ENCODE data around the gene STK36. TPM values are rescaled to one million over a fixed set of nuclear protein-coding genes. Genes with fewer than 3 reads are reported as not detected.

Gene STK36, protein sequence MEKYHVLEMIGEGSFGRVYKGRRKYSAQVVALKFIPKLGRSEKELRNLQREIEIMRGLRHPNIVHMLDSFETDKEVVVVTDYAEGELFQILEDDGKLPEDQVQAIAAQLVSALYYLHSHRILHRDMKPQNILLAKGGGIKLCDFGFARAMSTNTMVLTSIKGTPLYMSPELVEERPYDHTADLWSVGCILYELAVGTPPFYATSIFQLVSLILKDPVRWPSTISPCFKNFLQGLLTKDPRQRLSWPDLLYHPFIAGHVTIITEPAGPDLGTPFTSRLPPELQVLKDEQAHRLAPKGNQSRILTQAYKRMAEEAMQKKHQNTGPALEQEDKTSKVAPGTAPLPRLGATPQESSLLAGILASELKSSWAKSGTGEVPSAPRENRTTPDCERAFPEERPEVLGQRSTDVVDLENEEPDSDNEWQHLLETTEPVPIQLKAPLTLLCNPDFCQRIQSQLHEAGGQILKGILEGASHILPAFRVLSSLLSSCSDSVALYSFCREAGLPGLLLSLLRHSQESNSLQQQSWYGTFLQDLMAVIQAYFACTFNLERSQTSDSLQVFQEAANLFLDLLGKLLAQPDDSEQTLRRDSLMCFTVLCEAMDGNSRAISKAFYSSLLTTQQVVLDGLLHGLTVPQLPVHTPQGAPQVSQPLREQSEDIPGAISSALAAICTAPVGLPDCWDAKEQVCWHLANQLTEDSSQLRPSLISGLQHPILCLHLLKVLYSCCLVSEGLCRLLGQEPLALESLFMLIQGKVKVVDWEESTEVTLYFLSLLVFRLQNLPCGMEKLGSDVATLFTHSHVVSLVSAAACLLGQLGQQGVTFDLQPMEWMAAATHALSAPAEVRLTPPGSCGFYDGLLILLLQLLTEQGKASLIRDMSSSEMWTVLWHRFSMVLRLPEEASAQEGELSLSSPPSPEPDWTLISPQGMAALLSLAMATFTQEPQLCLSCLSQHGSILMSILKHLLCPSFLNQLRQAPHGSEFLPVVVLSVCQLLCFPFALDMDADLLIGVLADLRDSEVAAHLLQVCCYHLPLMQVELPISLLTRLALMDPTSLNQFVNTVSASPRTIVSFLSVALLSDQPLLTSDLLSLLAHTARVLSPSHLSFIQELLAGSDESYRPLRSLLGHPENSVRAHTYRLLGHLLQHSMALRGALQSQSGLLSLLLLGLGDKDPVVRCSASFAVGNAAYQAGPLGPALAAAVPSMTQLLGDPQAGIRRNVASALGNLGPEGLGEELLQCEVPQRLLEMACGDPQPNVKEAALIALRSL (N-terminal part only)
- total RNA-seq, result 10 to 100 TPM; 15.7 to 18.3 (median 15.7) TPM

DNA sequence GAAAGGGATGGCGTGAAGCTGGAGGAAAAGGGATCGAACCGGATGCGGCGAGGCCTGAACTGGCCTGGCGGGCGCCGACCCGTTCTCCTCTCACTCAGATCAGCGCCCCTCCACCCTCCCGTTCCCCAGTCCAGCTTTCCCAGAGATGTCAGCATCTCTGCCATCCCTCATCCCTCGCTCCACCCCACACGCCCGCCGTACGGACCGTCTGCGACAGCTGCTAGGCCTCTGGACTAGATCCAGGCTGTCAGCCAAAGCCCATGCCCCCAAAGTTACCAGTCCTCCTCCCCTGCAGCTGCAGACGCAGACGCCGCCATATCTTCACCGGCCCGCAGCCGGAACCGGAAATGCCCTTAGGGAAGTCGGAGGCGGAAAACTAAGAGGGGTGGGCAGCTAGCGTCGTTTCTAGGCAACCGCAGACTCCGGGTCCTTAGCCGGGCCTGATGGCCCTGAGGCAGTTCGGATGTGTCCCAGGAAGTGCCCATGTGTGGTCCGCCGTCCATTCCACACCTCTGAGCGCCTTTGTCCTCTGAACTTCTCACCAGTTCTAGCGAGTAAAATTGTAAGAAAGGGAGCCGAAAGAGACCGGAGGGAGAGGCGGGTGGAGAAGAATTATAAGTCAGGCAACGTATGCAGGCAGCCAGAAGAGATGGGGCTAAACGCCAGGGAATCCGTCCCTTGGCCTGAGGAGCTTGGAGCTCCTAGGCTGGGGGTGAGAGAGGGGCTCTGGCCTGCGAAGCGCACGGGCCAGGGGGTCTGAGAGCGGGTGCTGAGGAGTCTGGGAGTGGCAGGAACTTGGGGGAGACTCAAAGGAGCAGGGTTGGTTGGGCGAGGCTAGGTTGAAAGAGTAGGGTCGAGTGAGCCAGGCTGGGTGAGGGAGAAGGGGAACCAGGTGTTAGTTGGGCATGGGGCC is at the start of gene STK36, which contains the start of gene RNF25:
Gene STK36 (plus strand): TSS at position 433 of the 913 bp plus-strand sequence. CDS start 744 bp downstream, outside the sequence.
Gene RNF25 (minus strand): TSS at position 349 of the 913 bp plus-strand sequence. CDS start 32 bp downstream, at position 317.
- H3K4me1 Mint-ChIP-seq (ENCODE audit: low read depth), result peaks cover 21% of the 10 kb centered on the region
- ATAC-seq, result peak; percentile 98 to 99
- peak; percentile 74 for DNase-seq
- H3K27me3 Mint-ChIP-seq (ENCODE audit: low read depth), result no peaks in the 10 kb centered on the region
- H3K9me3 Mint-ChIP-seq, result no peaks in the 10 kb centered on the region
- peaks cover 9% of the 10 kb centered on the region for H3K36me3 Mint-ChIP-seq (ENCODE audit: insufficient read depth)
- peak within 1 kb of the TSS; percentile 96 for H3K4me3 Mint-ChIP-seq

DNA sequence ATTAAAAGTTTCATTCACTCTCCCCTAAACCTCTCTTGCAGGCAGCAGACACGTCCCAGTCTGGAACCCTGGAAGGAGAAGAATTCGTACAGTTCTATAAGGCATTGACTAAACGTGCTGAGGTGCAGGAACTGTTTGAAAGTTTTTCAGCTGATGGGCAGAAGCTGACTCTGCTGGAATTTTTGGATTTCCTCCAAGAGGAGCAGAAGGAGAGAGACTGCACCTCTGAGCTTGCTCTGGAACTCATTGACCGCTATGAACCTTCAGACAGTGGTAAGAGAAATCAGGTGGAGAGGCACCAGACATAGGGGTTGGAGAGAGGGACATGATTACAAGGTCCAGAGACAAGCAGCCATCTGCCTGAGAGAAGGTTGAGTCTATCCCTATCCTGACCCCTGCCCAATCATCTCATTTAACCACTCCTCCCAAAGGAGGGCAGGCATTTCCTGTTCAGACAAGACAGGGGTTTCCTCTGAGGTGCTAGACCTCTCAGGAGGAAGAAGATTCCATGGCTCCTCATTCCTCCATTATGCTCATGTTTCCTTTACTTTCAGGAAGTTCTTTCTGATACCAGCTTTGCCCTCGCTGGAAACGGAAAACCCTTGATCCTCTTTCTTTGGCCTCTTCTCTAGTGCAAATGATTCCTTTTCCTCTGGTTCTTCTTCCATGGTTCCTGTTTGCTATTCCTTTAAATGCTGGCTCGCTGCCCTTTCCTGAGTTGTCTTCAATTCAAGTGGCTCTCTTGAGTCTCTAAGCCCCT is 49.1 kb upstream of the STK36 start:
- Mint-ChIP-seq H3K4me3 (no peak overlapping the region), H3K4me1 (ENCODE audit: low read depth) (no peaks in the 10 kb centered on the region), H3K36me3 (ENCODE audit: insufficient read depth) (no peaks in the 10 kb centered on the region), H3K9me3 (no peaks in the 10 kb centered on the region), H3K27me3 (ENCODE audit: low read depth) (no peaks in the 10 kb centered on the region)
- no peak for ATAC-seq
- no peak for DNase-seq

DNA sequence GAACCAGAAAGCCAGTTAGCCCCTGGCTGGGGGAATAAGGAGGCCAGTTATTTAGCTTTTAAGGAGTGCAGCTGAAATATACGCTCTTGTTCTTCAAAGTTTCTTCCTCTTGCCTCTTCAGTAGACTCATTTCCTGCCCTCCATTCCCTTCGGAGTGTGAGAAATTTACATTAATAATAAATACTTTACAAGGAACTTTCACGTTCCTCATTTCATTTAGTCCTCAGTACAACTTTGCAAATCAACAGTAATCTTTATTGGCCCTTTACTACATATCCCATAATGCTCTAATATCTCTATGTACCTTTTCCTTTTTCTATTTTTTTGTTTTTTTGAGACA is 48.5 kb upstream of the STK36 start:
- ATAC-seq (no peak), DNase-seq (no peak)
- Mint-ChIP-seq H3K27me3 (ENCODE audit: low read depth) (no peaks in the 10 kb centered on the region), H3K4me1 (ENCODE audit: low read depth) (no peaks in the 10 kb centered on the region), H3K9me3 (no peaks in the 10 kb centered on the region), H3K36me3 (ENCODE audit: insufficient read depth) (no peaks in the 10 kb centered on the region), H3K4me3 (no peak overlapping the region)

DNA sequence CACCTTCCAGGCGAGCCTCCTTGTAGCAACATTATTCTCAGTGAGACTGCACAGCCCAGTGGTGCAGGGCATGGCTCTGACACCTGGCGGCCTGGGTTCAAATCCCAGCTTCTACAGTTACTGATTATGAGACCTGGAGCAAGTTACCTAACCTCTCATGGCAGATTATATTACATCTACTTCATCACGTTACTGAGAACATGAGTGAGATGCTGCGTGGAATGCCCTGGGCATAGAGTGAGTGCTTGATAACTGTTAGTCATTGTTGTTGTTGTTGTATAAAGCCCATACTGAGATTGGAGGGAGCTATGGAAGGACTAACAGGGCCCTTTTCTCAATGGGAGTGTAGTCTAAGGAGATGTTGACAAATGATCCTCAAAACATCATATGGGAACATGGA is 45.5 kb upstream of the STK36 start:
- no peaks in the 10 kb centered on the region for H3K27me3 Mint-ChIP-seq (ENCODE audit: low read depth)
- DNase-seq (no peak), ATAC-seq (no peak)
- H3K36me3 Mint-ChIP-seq (ENCODE audit: insufficient read depth), result no peaks in the 10 kb centered on the region
- no peaks in the 10 kb centered on the region for H3K4me1 Mint-ChIP-seq (ENCODE audit: low read depth)
- H3K4me3 Mint-ChIP-seq, result no peak overlapping the region
- no peaks in the 10 kb centered on the region for H3K9me3 Mint-ChIP-seq

DNA sequence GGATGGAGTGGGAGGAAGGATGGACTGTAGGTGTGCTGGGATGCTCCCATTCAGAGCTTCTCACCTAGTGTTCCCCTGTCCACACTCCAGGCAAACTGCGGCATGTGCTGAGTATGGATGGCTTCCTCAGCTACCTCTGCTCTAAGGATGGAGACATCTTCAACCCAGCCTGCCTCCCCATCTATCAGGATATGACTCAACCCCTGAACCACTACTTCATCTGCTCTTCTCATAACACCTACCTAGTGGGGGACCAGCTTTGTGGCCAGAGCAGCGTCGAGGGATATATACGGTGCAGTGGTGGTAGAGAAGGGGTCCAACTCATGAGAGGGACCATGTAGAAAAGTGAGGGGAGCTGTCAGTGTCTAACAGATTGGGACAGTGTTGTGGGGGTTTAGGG is 43.9 kb upstream of the STK36 start:
- DNase-seq (no peak), ATAC-seq (peak in 1 of 2 donors; percentile 43)
- no peaks in the 10 kb centered on the region for H3K4me1 Mint-ChIP-seq (ENCODE audit: low read depth)
- no peaks in the 10 kb centered on the region for H3K9me3 Mint-ChIP-seq
- H3K36me3 Mint-ChIP-seq (ENCODE audit: insufficient read depth), result no peaks in the 10 kb centered on the region
- H3K4me3 Mint-ChIP-seq, result no peak overlapping the region
- H3K27me3 Mint-ChIP-seq (ENCODE audit: low read depth), result no peaks in the 10 kb centered on the region

DNA sequence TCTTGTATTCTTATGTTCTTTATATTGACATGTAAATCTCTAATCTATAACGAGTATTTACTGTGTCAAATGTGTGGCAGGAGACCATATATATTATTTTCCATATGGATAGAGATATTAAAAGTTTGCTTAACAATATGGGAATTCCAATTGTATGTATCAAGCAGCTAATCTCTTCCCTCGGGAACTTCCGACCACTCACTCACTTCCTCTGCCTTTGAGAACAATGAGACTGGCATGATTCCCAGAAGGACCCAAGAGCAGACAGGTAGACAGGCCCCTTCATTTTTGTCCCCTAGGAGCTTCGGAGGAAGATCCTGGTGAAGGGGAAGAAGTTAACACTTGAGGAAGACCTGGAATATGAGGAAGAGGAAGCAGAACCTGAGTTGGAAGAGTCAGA is 40.0 kb upstream of the STK36 start:
- peaks cover 6% of the 10 kb centered on the region for H3K36me3 Mint-ChIP-seq (ENCODE audit: insufficient read depth)
- no peak for DNase-seq
- no peaks in the 10 kb centered on the region for H3K9me3 Mint-ChIP-seq
- no peaks in the 10 kb centered on the region for H3K4me1 Mint-ChIP-seq (ENCODE audit: low read depth)
- H3K4me3 Mint-ChIP-seq, result no peak overlapping the region
- H3K27me3 Mint-ChIP-seq (ENCODE audit: low read depth), result no peaks in the 10 kb centered on the region
- no peak for ATAC-seq

DNA sequence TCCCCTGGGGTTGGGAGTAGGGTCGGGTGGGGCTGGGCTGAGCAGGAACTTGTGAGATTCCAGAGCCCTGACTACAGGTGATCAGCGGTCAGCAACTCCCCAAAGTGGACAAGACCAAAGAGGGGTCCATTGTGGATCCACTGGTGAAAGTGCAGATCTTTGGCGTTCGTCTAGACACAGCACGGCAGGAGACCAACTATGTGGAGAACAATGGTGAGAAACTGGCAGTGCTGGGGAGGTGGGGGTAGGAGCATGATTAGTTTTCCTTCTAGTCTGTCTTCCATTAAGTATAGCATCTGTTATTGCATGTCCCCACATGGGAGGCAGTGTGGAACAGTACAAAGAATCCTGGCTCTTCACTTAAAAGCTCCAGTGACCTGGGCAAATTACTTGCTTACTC is 36.2 kb upstream of the STK36 start:
- no peak overlapping the region for H3K4me3 Mint-ChIP-seq
- ATAC-seq (no peak), DNase-seq (no peak)
- H3K9me3 Mint-ChIP-seq, result no peaks in the 10 kb centered on the region
- H3K36me3 Mint-ChIP-seq (ENCODE audit: insufficient read depth), result peaks cover 24% of the 10 kb centered on the region
- no peaks in the 10 kb centered on the region for H3K4me1 Mint-ChIP-seq (ENCODE audit: low read depth)
- no peaks in the 10 kb centered on the region for H3K27me3 Mint-ChIP-seq (ENCODE audit: low read depth)

DNA sequence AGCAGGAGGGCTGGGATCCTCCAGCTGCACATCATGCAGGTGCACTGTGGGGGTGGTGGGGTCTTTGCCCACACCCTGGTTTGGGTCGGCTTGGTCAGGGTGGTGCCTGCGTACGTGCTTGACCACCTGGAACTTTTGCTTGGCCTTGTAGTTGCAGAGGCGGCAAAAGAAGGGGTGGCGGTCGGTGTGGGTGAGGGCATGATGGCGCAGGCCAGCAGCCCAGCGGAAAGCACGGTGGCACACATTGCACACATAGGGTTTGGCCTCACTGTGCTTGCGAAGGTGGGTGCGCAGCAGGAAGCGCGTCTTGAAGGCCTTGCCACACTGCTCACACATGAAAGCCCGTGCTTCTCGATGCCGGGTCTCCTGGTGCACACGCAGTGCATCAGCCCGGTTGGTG is 33.5 kb upstream of the STK36 start:
- peaks cover 24% of the 10 kb centered on the region for H3K36me3 Mint-ChIP-seq (ENCODE audit: insufficient read depth)

DNA sequence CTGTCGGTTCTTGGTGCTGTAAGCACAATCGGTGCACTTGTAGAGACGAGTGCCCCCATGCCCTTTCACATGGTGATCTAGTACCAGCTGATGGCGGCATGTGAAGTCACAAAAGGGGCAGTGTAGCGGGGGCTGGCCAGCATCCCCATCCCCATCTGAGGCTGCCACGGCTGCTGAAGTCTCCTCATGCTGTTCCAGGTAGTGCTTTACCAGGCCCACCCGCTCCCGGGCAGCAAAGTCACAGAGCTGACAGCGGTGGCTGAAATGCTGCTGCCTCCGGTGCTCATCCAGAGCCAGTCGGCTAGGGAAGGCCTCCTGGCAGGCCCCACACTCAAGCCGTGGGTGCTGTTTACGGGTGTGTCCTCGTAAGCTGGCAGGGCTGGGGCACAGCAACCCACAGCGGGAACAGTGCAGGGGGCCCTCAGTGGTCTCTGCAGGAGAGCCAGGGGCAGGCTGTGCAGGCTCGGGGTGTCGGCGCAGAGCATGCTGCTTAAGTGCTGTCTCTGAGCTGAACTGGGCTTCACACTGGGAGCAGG is 29.7 kb upstream of the STK36 start:
- DNase-seq, result no peak
- no peak for ATAC-seq
- Mint-ChIP-seq H3K27me3 (ENCODE audit: low read depth) (no peaks in the 10 kb centered on the region), H3K36me3 (ENCODE audit: insufficient read depth) (peaks cover 35% of the 10 kb centered on the region), H3K4me1 (ENCODE audit: low read depth) (no peaks in the 10 kb centered on the region), H3K9me3 (no peaks in the 10 kb centered on the region), H3K4me3 (no peak overlapping the region)

More for the DNA sequence above, 33.5 kb upstream of the STK36 start:
- H3K4me3 Mint-ChIP-seq, result no peak overlapping the region
- H3K27me3 Mint-ChIP-seq (ENCODE audit: low read depth), result no peaks in the 10 kb centered on the region
- H3K4me1 Mint-ChIP-seq (ENCODE audit: low read depth), result no peaks in the 10 kb centered on the region
- no peaks in the 10 kb centered on the region for H3K9me3 Mint-ChIP-seq
- DNase-seq, result no peak
- ATAC-seq, result no peak

DNA sequence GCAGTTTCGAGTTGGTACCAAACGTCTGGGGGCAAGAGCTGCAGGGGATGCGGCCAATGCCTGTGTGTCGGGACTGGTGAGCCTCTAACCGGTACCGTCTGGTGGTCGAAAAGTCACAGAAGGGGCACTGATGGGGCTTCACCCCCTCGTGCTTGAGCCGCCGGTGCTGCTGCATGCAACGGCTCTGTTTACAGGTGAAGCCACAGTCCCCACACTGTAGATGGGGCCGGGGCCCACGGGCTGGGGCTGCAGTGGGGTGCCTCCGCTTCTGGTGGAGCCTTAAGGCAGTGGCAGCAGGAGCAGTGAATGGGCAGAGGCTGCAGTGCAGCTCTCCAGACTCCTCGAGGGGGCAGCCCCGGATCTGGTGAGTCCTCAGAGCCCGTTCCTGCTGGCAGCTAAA is 29.1 kb upstream of the STK36 start:
- no peaks in the 10 kb centered on the region for H3K27me3 Mint-ChIP-seq (ENCODE audit: low read depth)
- H3K4me1 Mint-ChIP-seq (ENCODE audit: low read depth), result no peaks in the 10 kb centered on the region
- no peak for DNase-seq
- no peak overlapping the region for H3K4me3 Mint-ChIP-seq
- H3K36me3 Mint-ChIP-seq (ENCODE audit: insufficient read depth), result peaks cover 37% of the 10 kb centered on the region
- ATAC-seq, result no peak
- no peaks in the 10 kb centered on the region for H3K9me3 Mint-ChIP-seq

DNA sequence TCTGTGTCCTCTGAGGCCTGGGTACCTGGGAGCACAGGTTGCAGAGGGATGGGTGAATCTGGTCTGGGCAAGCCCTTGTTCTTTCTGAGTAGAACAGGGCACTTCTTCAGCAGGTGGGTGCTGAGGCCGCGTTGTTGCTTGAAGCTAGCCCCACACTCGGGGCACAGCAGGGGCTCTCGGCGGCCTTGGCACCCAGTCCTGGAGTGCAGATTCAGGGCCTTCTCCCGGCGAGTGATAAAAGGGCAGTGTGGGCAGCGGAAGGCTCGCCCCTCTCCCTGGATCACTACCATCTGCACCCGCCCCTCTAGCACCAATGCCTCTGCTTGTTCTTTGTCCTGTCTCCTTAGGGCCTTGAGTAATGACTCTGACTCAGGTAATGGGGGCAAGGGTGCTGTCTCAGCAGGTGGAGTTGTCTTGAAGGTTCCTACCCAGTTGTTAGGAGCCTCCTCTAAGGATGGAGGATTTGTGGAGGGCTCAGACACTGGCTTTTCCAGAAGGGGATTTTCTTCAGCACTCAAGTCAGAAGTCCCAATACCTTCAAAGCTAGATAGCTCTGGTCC is 28.1 kb upstream of the STK36 start:
- no peaks in the 10 kb centered on the region for H3K27me3 Mint-ChIP-seq (ENCODE audit: low read depth)
- H3K4me3 Mint-ChIP-seq, result no peak overlapping the region
- H3K4me1 Mint-ChIP-seq (ENCODE audit: low read depth), result no peaks in the 10 kb centered on the region
- ATAC-seq (no peak), DNase-seq (no peak)
- peaks cover 41% of the 10 kb centered on the region for H3K36me3 Mint-ChIP-seq (ENCODE audit: insufficient read depth)
- H3K9me3 Mint-ChIP-seq, result no peaks in the 10 kb centered on the region

DNA sequence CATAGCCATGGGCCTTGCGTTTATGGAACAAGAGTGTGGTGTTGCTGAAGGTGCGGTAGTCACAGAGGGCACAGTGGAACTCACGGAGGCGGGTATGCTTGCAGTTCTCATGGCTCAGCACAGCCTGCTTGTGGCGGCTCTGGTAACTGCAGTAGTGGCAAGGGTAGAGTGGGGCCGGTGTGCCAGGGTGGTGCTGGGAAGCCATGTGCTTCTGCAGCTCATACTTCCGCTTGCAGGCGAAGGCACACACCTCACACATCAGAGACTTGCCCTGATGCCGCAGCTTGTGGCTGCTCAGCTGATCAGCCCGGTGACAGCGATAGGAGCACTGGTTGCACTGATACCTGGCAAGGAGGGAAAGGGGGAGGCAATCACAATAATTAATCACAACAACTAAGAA is 27.2 kb upstream of the STK36 start:
- no peak for ATAC-seq
- no peaks in the 10 kb centered on the region for H3K27me3 Mint-ChIP-seq (ENCODE audit: low read depth)
- H3K9me3 Mint-ChIP-seq, result no peaks in the 10 kb centered on the region
- H3K4me1 Mint-ChIP-seq (ENCODE audit: low read depth), result no peaks in the 10 kb centered on the region
- DNase-seq, result no peak
- no peak overlapping the region for H3K4me3 Mint-ChIP-seq
- peaks cover 38% of the 10 kb centered on the region for H3K36me3 Mint-ChIP-seq (ENCODE audit: insufficient read depth)

All from activated T-cell treated with anti-CD3 and anti-CD28 coated beads, Interleukin-2, amount 50 U/mL, for 4 hours (primary cell).